ENCODE measurements around the gene C19orf12.

DNA sequence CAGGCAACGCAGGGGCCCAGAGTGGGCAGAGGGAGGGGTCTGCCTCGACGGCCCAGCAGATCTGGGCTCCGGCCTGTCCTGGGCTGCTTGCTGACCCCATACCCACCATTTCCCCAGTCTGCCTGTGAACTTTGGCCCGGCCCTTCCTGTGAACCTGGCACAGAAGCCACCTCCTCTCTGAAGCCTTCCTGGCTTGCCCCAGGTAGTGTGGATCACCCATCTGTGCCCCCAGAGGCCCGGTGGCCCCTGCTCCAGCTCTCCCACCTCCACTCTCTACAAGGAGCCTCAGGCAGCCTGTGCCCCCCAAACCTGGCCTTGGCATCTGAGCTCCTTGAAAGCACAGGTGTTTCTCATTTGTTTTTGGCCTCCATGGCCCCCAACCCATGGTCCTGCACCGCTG lies 34.1 kb downstream of the C19orf12 start:
- TF ChIP-seq, protein P1, sequence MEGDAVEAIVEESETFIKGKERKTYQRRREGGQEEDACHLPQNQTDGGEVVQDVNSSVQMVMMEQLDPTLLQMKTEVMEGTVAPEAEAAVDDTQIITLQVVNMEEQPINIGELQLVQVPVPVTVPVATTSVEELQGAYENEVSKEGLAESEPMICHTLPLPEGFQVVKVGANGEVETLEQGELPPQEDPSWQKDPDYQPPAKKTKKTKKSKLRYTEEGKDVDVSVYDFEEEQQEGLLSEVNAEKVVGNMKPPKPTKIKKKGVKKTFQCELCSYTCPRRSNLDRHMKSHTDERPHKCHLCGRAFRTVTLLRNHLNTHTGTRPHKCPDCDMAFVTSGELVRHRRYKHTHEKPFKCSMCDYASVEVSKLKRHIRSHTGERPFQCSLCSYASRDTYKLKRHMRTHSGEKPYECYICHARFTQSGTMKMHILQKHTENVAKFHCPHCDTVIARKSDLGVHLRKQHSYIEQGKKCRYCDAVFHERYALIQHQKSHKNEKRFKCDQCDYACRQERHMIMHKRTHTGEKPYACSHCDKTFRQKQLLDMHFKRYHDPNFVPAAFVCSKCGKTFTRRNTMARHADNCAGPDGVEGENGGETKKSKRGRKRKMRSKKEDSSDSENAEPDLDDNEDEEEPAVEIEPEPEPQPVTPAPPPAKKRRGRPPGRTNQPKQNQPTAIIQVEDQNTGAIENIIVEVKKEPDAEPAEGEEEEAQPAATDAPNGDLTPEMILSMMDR (IDR thresholded peaks at IDR 0.05) = no peak
- TF ChIP-seq POLR2A (IDR thresholded peaks at IDR 0.05) (no peak), EP300 (IDR thresholded peaks at IDR 0.05) (no peak), POLR2AphosphoS5 (IDR thresholded peaks at IDR 0.05) (no peak)

Measured in upper lobe of left lung (tissue), 4 donors.